ENCODE data around the gene CCDC150. TPM values are rescaled to one million over a fixed set of nuclear protein-coding genes. Genes with fewer than 3 reads are reported as not detected.

CCDC150 gene
- total and polyA plus RNA-seq, 9 of the 15 experiments (the other 6 are each of a cell fraction or from before 2014, with no cell fraction given): 4.4 to 23.1 (median 11.3) TPM

DNA sequence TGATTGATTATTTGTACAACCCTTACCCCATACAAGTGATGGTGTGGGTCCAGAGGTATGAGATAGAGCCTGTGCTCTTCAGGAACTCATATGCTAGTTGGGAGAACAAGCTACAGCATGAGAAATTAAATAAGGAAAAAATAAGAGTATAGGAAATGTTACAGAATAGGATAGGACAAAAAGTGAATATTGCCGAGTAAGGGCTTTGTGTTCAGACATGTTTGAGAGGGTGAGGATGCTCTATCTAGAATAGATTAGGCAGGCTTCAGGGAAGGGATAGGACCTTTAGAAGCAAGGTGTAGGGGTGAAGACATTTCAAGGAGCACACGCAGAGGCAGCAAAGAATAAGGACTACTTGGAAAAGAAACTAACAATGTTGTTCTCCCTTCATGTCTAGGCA is 17.8 kb downstream of the CCDC150 start (continued):
- TF ChIP-seq MAFG (tag; conservative IDR thresholded peaks at IDR 0.05) (peak; percentile 31; the same call in 1 of the 2 replicates), ZNF239 (CRISPR knock-in tag; IDR thresholded peaks at IDR 0.05) (no peak), MCM2 (IDR thresholded peaks at IDR 0.05; ENCODE audit: low read depth) (no peak), BRD4 (IDR thresholded peaks at IDR 0.05) (no peak), ZNF165 (CRISPR knock-in tag; IDR thresholded peaks at IDR 0.05; ENCODE audit: borderline replicate concordance) (no peak), TCF7 (IDR thresholded peaks at IDR 0.05; ENCODE audit: borderline replicate concordance) (no peak), HNRNPLL (IDR thresholded peaks at IDR 0.05; ENCODE audit: low read depth, low read length, poor library complexity, severe bottlenecking) (no peak), YY1 (IDR thresholded peaks at IDR 0.05; ENCODE audit: borderline replicate concordance in 1 of 3, control insufficient read depth in 1 of 3, extremely low read depth in 1 of 3, insufficient read depth in 3 of 3, insufficient read length in 1 of 3, insufficient replicate concordance in 2 of 3, low read depth in 1 of 3, low read length in 2 of 3) (no peak), MAFF (IDR thresholded peaks at IDR 0.05; ENCODE audit: low read length) (peak; percentile 34; the same call in 1 of the 2 replicates), PYGO2 (tag; IDR thresholded peaks at IDR 0.05) (no peak), ZNF316 (IDR thresholded peaks at IDR 0.05) (peak; percentile 60), RCOR1 (IDR thresholded peaks at IDR 0.05; ENCODE audit: borderline replicate concordance in 1 of 2, low read depth in 2 of 2, low read length in 2 of 2) (no peak), ASH1L (IDR thresholded peaks at IDR 0.05; ENCODE audit: borderline replicate concordance, low read depth, partially characterized antibody) (no peak)
- TF ChIP-seq, protein P1, sequence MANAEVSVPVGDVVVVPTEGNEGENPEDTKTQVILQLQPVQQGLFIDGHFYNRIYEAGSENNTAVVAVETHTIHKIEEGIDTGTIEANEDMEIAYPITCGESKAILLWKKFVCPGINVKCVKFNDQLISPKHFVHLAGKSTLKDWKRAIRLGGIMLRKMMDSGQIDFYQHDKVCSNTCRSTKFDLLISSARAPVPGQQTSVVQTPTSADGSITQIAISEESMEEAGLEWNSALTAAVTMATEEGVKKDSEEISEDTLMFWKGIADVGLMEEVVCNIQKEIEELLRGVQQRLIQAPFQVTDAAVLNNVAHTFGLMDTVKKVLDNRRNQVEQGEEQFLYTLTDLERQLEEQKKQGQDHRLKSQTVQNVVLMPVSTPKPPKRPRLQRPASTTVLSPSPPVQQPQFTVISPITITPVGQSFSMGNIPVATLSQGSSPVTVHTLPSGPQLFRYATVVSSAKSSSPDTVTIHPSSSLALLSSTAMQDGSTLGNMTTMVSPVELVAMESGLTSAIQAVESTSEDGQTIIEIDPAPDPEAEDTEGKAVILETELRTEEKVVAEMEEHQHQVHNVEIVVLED (CRISPR knock-in tag; IDR thresholded peaks at IDR 0.05): no peak
- TF ChIP-seq, protein P2, sequence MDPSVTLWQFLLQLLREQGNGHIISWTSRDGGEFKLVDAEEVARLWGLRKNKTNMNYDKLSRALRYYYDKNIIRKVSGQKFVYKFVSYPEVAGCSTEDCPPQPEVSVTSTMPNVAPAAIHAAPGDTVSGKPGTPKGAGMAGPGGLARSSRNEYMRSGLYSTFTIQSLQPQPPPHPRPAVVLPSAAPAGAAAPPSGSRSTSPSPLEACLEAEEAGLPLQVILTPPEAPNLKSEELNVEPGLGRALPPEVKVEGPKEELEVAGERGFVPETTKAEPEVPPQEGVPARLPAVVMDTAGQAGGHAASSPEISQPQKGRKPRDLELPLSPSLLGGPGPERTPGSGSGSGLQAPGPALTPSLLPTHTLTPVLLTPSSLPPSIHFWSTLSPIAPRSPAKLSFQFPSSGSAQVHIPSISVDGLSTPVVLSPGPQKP (CRISPR knock-in tag; IDR thresholded peaks at IDR 0.05): no peak
- TF ChIP-seq, protein P3, sequence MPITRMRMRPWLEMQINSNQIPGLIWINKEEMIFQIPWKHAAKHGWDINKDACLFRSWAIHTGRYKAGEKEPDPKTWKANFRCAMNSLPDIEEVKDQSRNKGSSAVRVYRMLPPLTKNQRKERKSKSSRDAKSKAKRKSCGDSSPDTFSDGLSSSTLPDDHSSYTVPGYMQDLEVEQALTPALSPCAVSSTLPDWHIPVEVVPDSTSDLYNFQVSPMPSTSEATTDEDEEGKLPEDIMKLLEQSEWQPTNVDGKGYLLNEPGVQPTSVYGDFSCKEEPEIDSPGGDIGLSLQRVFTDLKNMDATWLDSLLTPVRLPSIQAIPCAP (CRISPR knock-in tag; IDR thresholded peaks at IDR 0.05; ENCODE audit: borderline replicate concordance): no peak
- TF ChIP-seq, protein P4, sequence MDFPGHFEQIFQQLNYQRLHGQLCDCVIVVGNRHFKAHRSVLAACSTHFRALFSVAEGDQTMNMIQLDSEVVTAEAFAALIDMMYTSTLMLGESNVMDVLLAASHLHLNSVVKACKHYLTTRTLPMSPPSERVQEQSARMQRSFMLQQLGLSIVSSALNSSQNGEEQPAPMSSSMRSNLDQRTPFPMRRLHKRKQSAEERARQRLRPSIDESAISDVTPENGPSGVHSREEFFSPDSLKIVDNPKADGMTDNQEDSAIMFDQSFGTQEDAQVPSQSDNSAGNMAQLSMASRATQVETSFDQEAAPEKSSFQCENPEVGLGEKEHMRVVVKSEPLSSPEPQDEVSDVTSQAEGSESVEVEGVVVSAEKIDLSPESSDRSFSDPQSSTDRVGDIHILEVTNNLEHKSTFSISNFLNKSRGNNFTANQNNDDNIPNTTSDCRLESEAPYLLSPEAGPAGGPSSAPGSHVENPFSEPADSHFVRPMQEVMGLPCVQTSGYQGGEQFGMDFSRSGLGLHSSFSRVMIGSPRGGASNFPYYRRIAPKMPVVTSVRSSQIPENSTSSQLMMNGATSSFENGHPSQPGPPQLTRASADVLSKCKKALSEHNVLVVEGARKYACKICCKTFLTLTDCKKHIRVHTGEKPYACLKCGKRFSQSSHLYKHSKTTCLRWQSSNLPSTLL (IDR thresholded peaks at IDR 0.05): no peak
- TF ChIP-seq, protein P5, sequence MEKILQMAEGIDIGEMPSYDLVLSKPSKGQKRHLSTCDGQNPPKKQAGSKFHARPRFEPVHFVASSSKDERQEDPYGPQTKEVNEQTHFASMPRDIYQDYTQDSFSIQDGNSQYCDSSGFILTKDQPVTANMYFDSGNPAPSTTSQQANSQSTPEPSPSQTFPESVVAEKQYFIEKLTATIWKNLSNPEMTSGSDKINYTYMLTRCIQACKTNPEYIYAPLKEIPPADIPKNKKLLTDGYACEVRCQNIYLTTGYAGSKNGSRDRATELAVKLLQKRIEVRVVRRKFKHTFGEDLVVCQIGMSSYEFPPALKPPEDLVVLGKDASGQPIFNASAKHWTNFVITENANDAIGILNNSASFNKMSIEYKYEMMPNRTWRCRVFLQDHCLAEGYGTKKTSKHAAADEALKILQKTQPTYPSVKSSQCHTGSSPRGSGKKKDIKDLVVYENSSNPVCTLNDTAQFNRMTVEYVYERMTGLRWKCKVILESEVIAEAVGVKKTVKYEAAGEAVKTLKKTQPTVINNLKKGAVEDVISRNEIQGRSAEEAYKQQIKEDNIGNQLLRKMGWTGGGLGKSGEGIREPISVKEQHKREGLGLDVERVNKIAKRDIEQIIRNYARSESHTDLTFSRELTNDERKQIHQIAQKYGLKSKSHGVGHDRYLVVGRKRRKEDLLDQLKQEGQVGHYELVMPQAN (IDR thresholded peaks at IDR 0.05; ENCODE audit: borderline replicate concordance): no peak
- TF ChIP-seq, protein P6, sequence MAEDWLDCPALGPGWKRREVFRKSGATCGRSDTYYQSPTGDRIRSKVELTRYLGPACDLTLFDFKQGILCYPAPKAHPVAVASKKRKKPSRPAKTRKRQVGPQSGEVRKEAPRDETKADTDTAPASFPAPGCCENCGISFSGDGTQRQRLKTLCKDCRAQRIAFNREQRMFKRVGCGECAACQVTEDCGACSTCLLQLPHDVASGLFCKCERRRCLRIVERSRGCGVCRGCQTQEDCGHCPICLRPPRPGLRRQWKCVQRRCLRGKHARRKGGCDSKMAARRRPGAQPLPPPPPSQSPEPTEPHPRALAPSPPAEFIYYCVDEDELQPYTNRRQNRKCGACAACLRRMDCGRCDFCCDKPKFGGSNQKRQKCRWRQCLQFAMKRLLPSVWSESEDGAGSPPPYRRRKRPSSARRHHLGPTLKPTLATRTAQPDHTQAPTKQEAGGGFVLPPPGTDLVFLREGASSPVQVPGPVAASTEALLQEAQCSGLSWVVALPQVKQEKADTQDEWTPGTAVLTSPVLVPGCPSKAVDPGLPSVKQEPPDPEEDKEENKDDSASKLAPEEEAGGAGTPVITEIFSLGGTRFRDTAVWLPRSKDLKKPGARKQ (CRISPR knock-in tag; IDR thresholded peaks at IDR 0.05): no peak

All from K562 (cell line).